ENCODE measurements around the gene TBX19. TPM values are rescaled to one million over a fixed set of nuclear protein-coding genes. Genes with fewer than 3 reads are reported as not detected.

TBX19 gene
- total RNA-seq, 4 donors from 2014 or later: 1.4 to 8.5 (median 4.8) TPM

DNA sequence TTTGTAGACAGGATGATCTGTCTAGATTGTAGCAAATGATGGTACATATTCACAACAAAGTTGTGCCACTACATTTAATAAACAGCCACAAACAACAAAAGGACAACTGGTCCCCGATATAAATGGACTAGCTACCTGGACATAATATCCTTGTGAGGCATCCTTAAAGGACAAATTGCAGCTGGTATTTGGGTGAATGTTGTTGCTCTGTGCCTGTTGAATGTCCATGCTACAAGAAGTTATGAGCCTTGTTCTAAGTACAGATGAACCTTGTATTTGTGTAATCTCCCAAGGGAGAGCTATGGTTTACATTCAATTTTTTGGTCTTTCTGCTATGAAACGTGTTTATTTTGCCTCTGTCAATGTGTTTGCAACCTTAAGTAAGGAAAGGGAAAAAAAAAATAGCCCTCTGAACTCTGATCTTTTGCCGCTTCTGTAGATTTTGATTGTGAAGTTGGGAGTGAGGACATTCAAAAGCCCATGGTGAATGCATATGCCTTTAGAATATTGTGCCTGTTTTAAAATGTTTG, 28.4 kb upstream of the TBX19 start:
- Histone ChIP-seq H3K9me3 (peaks cover 0 to 10% of the 10 kb centered on the region in 2 donors), H3K27me3 (no peaks in the 10 kb centered on the region), H3K27ac (peak overlapping the region in 1 of 2 donors; percentile 28), H3K4me3 (no peak overlapping the region), H3K36me3 (no peaks in the 10 kb centered on the region), H3K4me1 (peaks cover 5 to 7% of the 10 kb centered on the region in 2 donors)
- TF ChIP-seq, protein P1, sequence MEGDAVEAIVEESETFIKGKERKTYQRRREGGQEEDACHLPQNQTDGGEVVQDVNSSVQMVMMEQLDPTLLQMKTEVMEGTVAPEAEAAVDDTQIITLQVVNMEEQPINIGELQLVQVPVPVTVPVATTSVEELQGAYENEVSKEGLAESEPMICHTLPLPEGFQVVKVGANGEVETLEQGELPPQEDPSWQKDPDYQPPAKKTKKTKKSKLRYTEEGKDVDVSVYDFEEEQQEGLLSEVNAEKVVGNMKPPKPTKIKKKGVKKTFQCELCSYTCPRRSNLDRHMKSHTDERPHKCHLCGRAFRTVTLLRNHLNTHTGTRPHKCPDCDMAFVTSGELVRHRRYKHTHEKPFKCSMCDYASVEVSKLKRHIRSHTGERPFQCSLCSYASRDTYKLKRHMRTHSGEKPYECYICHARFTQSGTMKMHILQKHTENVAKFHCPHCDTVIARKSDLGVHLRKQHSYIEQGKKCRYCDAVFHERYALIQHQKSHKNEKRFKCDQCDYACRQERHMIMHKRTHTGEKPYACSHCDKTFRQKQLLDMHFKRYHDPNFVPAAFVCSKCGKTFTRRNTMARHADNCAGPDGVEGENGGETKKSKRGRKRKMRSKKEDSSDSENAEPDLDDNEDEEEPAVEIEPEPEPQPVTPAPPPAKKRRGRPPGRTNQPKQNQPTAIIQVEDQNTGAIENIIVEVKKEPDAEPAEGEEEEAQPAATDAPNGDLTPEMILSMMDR (IDR thresholded peaks at IDR 0.05): no peak
- intact Hi-C loops (cut with DNase I; ENCODE audit: low total_unique reads): no loop called here
- DNase-seq: no peak

DNA sequence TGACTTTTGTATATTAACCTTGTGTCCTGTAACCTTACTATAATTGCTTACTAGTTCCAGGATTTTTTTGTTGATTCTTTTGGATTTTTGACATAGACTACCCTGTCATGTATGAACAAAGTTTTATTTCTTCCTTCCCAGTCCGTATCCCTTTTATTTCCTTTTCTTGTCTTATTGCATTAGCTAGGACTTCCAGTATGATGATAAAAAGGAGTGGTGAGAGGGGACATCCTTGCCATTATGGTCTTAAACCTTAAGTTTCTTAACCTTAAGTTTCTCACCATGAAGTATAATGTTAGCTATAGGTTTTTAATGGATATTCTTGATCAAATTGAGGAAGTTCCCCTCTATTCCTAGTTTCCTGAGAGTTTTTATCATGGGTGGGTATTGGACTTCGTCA, 24.5 kb upstream of the TBX19 start:
- Histone ChIP-seq H3K4me3 (no peak overlapping the region), H3K27ac (no peak overlapping the region), H3K9me3 (peaks cover 0 to 10% of the 10 kb centered on the region in 2 donors), H3K4me1 (no peaks in the 10 kb centered on the region), H3K27me3 (no peaks in the 10 kb centered on the region), H3K36me3 (no peaks in the 10 kb centered on the region)
- DNase-seq: no peak
- intact Hi-C loops (cut with DNase I; ENCODE audit: low total_unique reads): no loop called here
- TF ChIP-seq POLR2A (IDR thresholded peaks at IDR 0.05): no peak
- TF ChIP-seq, protein P1 (IDR thresholded peaks at IDR 0.05): no peak

DNA sequence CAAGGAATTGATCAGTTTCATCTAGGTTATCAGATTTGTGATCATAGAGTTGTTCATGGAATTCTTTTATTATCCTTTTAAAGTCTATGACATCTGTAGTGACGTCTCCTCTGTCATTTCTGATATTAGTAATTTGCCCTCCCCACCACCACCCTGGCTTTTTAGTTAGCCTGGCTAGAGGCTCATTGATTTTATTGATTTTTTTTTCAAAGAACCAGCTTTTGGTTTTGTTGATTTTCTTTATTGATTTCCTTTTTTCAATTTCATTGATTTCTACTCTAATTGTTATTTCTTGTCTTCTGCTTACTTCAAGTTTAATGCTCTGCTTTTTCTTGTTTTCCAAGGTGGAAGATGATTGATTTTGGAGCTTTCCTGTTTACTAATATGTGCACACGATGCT, 23.3 kb upstream of the TBX19 start:
- Histone ChIP-seq H3K4me1 (peaks cover 0 to 4% of the 10 kb centered on the region in 2 donors), H3K9me3 (peaks cover 0 to 10% of the 10 kb centered on the region in 2 donors), H3K27ac (no peak overlapping the region), H3K36me3 (no peaks in the 10 kb centered on the region), H3K27me3 (no peaks in the 10 kb centered on the region), H3K4me3 (no peak overlapping the region)
- intact Hi-C loops (cut with DNase I; ENCODE audit: low total_unique reads): no loop called here
- TF ChIP-seq, protein P1 (IDR thresholded peaks at IDR 0.05): no peak
- TF ChIP-seq POLR2A (IDR thresholded peaks at IDR 0.05): no peak
- DNase-seq: no peak

DNA sequence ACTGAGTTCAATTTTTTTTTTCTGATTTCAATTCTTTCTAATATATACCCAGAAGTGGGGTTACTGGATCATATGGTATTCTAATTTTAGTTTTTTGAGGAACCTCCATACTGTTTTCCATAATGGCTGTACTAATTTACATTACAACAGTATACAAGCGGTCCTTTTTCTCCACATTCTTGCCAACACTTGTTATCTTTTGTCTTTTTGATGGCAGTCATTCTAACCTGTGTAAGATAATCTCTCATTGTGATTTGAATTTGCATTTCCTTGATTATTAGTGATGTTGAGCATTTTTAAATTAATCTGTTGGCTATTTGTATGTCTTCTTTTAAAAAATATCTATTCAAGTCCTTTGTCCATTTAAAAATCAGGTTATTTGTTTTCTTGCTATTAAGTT, 21.1 kb upstream of the TBX19 start:
- intact Hi-C loops (cut with DNase I; ENCODE audit: low total_unique reads): no loop called here
- TF ChIP-seq, protein P1 (IDR thresholded peaks at IDR 0.05): no peak
- TF ChIP-seq POLR2A (IDR thresholded peaks at IDR 0.05): no peak
- peaks cover 0 to 10% of the 10 kb centered on the region in 2 donors for H3K9me3 ChIP-seq
- H3K4me3 ChIP-seq: no peak overlapping the region
- no peak overlapping the region for H3K27ac ChIP-seq
- H3K36me3 ChIP-seq: no peaks in the 10 kb centered on the region
- H3K27me3 ChIP-seq: no peaks in the 10 kb centered on the region
- peaks cover 0 to 4% of the 10 kb centered on the region in 2 donors for H3K4me1 ChIP-seq
- no peak for DNase-seq

DNA sequence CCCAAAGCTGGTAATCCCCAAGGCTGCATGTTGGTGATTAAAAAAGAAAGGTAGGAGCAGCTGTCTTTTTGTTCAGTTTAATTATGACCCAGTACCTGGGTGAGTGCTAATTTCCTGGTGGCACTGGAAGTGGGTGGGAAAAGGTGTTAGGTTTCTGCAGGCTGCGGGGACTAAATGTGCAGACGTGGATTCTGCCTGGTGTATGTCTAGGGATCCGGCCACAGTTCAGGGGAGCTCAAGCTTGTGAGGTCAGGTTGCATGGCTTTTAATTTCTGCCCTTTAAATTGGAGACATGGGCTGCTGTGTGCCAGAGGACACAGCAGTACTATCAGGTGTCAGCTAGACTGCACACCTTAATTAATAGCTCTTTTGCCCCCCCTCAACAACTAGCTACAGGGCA, 20.3 kb upstream of the TBX19 start:
- intact Hi-C loops (cut with DNase I; ENCODE audit: low total_unique reads): no loop called here
- H3K9me3 ChIP-seq: peaks cover 0 to 10% of the 10 kb centered on the region in 2 donors
- no peaks in the 10 kb centered on the region for H3K36me3 ChIP-seq
- no peak overlapping the region for H3K27ac ChIP-seq
- H3K27me3 ChIP-seq: no peaks in the 10 kb centered on the region
- H3K4me3 ChIP-seq: no peak overlapping the region
- H3K4me1 ChIP-seq: peaks cover 0 to 4% of the 10 kb centered on the region in 2 donors
- DNase-seq: no peak
- TF ChIP-seq, protein P1 (IDR thresholded peaks at IDR 0.05): no peak
- no peak for TF ChIP-seq POLR2A (IDR thresholded peaks at IDR 0.05)
